ENCODE data around the gene REEP1. TPM values are rescaled to one million over a fixed set of nuclear protein-coding genes. Genes with fewer than 3 reads are reported as not detected.

Gene REEP1
- total and polyA plus RNA-seq, 2 of the 13 experiments (the other 11 are each of a cell fraction or from before 2014, with no cell fraction given): 0.27 TPM; not detected in 1

DNA sequence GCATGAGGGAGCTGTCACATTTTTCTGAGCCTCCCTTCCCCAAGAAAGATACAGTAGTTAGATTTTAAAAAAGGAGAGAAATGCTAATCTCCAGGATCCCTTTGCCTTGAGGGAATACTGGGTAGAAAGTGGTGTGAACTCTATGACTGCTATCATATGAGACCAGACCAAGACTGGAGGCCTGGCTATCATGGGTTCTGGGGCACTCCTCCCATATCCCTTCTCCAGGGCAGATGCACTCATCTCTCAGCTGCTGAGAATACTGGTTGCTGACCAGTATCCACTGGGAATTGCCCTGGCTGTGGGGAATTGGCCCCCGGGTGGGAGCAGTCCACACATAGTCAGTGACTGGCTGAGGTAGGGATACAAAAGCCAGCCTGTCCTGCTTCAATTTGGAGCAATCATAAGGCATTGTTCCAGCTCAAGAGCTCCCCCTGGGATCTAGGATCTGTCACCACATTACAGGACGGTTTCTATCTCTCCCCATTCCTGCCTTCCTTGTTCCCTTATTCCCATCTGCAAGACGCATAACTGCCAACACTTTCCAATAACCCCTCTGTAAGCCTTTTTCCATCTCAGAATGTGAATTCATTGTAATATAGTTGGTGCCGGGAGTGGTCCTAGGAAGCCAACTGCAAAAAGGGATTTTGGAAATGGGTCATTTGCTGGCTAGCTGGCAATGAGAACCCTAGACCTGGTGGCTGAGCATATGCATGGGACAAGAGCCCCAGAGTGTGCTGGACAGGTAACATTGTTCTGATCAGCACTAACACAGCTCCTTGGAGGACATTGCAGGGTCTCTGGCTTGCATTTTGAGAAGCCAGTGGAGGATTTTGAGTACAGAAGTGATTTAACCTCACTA, 35.4 kb upstream of the REEP1 start (continued):
- TF ChIP-seq, protein P1, sequence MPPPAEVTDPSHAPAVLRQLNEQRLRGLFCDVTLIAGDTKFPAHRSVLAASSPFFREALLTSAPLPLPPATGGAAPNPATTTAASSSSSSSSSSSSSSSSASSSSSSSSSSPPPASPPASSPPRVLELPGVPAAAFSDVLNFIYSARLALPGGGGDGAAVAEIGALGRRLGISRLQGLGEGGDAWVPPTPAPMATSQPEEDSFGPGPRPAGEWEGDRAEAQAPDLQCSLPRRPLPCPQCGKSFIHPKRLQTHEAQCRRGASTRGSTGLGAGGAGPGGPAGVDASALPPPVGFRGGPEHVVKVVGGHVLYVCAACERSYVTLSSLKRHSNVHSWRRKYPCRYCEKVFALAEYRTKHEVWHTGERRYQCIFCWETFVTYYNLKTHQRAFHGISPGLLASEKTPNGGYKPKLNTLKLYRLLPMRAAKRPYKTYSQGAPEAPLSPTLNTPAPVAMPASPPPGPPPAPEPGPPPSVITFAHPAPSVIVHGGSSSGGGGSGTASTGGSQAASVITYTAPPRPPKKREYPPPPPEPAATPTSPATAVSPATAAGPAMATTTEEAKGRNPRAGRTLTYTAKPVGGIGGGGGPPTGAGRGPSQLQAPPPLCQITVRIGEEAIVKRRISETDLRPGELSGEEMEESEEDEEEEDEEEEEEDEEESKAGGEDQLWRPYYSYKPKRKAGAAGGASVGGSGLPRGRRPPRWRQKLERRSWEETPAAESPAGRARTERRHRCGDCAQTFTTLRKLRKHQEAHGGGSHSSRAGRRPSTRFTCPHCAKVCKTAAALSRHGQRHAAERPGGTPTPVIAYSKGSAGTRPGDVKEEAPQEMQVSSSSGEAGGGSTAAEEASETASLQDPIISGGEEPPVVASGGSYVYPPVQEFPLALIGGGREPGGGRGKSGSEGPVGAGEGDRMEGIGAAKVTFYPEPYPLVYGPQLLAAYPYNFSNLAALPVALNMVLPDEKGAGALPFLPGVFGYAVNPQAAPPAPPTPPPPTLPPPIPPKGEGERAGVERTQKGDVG (CRISPR knock-in tag; IDR thresholded peaks at IDR 0.05; ENCODE audit: borderline replicate concordance): no peak
- TF ChIP-seq TBX2 (CRISPR knock-in tag; IDR thresholded peaks at IDR 0.05; ENCODE audit: borderline replicate concordance): no peak
- TF ChIP-seq RAD21 (CRISPR knock-in tag; IDR thresholded peaks at IDR 0.05): peak; percentile 57
- no peak for TF ChIP-seq ZNF619 (CRISPR knock-in tag; IDR thresholded peaks at IDR 0.05)
- TF ChIP-seq THRA (CRISPR knock-in tag; IDR thresholded peaks at IDR 0.05; ENCODE audit: borderline replicate concordance): no peak
- no peak for TF ChIP-seq ZNF234 (CRISPR knock-in tag; conservative IDR thresholded peaks at IDR 0.05)
- TF ChIP-seq ZNF124 (CRISPR knock-in tag; IDR thresholded peaks at IDR 0.05): no peak
- no peak for TF ChIP-seq ZNF644 (CRISPR knock-in tag; IDR thresholded peaks at IDR 0.05; ENCODE audit: low read depth)
- TF ChIP-seq RARG (CRISPR knock-in tag; IDR thresholded peaks at IDR 0.05; ENCODE audit: low read depth): no peak
- no peak for TF ChIP-seq SIN3B (IDR thresholded peaks at IDR 0.05; ENCODE audit: low read length)
- TF ChIP-seq ZNF143 (CRISPR knock-in tag; IDR thresholded peaks at IDR 0.05): no peak
- TF ChIP-seq ATF5 (CRISPR knock-in tag; IDR thresholded peaks at IDR 0.05; ENCODE audit: low read depth): no peak
- no peak for TF ChIP-seq ATF4 (CRISPR knock-in tag; IDR thresholded peaks at IDR 0.05)
- no peak for TF ChIP-seq ZNF850 (CRISPR knock-in tag; conservative IDR thresholded peaks at IDR 0.05)
- no peak for TF ChIP-seq ZNF678 (CRISPR knock-in tag; IDR thresholded peaks at IDR 0.05)
- TF ChIP-seq XRCC5 (optimal IDR thresholded peaks at IDR 0.05; ENCODE audit: low read length): peak; percentile 66
- no peak for TF ChIP-seq ZNF670 (CRISPR knock-in tag; IDR thresholded peaks at IDR 0.05; ENCODE audit: borderline replicate concordance)
- no peak for TF ChIP-seq ZHX1 (CRISPR knock-in tag; IDR thresholded peaks at IDR 0.05; ENCODE audit: low read depth)
- no peak for TF ChIP-seq SNAI1 (CRISPR knock-in tag; IDR thresholded peaks at IDR 0.05; ENCODE audit: borderline replicate concordance)
- no peak for TF ChIP-seq ZNF879 (CRISPR knock-in tag; IDR thresholded peaks at IDR 0.05)
- TF ChIP-seq NCOA1 (CRISPR knock-in tag; IDR thresholded peaks at IDR 0.05): no peak
